SKM-1 treated with dmso at 0.1 percent for 144 hours (cell line): ENCODE results near the gene HLA-DPB1.

Source experiments
- DNase-seq: peaks from one replicate; lab custom pipeline; 2025; ENCODE audit not compliant: unreplicated experiment; lab: John Stamatoyannopoulos, UW

HLA-DPB1 gene

GRCh38 chr6:33128318-33128717, 52.5 kb downstream of the HLA-DPB1 start:
- DNase-seq, result no peak

- no peak for DNase-seq
Observed at GRCh38 chr6:33132081-33132524, 56.3 kb downstream of the HLA-DPB1 start.

GRCh38 chr6:33136310-33136900, 60.6 kb downstream of the HLA-DPB1 start:
- no peak for DNase-seq
